GM12878 (cell line): ENCODE data around the gene MBD2. TPM values are rescaled to one million over a fixed set of nuclear protein-coding genes. Genes with fewer than 3 reads are reported as not detected.

ENCODE experiments used
- ATAC-seq: fragments of 200-7000 bp; cut with Tn5 transposase; 3 replicates; pipeline ENCODE4 v1.9.1; 2020; ENCODE audit warnings: mild to moderate bottlenecking, moderate library complexity
- BruUV-seq: library from RNA; stranded (reverse); fragments of 400-500 nt; replicated peaks from 2 replicates; lab custom pipeline; 2021; lab: Mats Ljungman, UMichigan
- CTCF ChIA-PET: fragments of 300-600 bp; sonication (Branson Sonifier 250); formaldehyde crosslinking; extraction: SDS; loops from one replicate; lab custom pipeline; 2021; ENCODE audit warnings: inconsistent platforms; lab: Yijun Ruan, JAX
- POLR2A ChIA-PET: fragments of 350-600 bp; formaldehyde crosslinking; extraction: SDS; loops from one replicate; lab custom pipeline; 2021; ENCODE audit warnings: inconsistent platforms; lab: Charles Lee
- RAD21 ChIA-PET: fragments of 300-600 bp; sonication (Branson Sonifier 250); formaldehyde crosslinking; loops from one replicate; lab custom pipeline; 2023; ENCODE audit warnings: antibody characterized with exemption; ENCODE audit not compliant: unreplicated experiment; lab: Charles Lee
- SMC1A ChIA-PET: fragments of 300-600 bp; sonication (Branson Sonifier 250); formaldehyde crosslinking; loops from one replicate; lab custom pipeline; 2023; ENCODE audit not compliant: unreplicated experiment, uncharacterized antibody; lab: Charles Lee
- DNase-seq: peaks from one replicate; pipeline ENCODE4 v3.0.0-alpha.2; 2011; ENCODE audit warnings: low read depth, low spot score
- FAIRE-seq: peaks from 3 replicates; lab custom pipeline; 2011; peaks lifted over from hg19 to GRCh38; lab: Jason Lieb, UNC
- H2AFZ ChIP-seq: 2 replicates; pipeline ENCODE4 v1.6.0; 2011; ENCODE audit warnings: low read depth, low read length, control low read depth; ENCODE audit not compliant: control insufficient read depth
- H3K27ac ChIP-seq: 2 replicates; pipeline ENCODE4 v1.5.1; 2011; ENCODE audit warnings: control low read depth; ENCODE audit not compliant: control insufficient read depth, insufficient read depth
- H3K27me3 ChIP-seq, 2 experiments: replicated peaks in 1 of 2; 2 replicates each; pipeline versions ENCODE4 v1.6.0 to v1.6.1; 2011; ENCODE audit warnings: low read length in 1 of 2; ENCODE audit not compliant: control insufficient read depth in 2 of 2, insufficient read depth in 2 of 2
- H3K36me3 ChIP-seq, 2 experiments: 2 replicates each; pipeline ENCODE4 v1.5.1; 2011; ENCODE audit warnings: low read length in 1 of 2; ENCODE audit not compliant: control insufficient read depth in 2 of 2, insufficient read depth in 2 of 2
- H3K4me1 ChIP-seq: 2 replicates; pipeline ENCODE4 v1.6.1; 2011; ENCODE audit warnings: mild to moderate bottlenecking, low read length, moderate library complexity, mixed read lengths; ENCODE audit not compliant: control insufficient read depth, insufficient read depth
- H3K4me2 ChIP-seq: 2 replicates; pipeline ENCODE4 v1.6.0; 2011; ENCODE audit warnings: control low read depth; ENCODE audit not compliant: control insufficient read depth, insufficient read depth
- H3K4me3 ChIP-seq: fragments of 200-600 bp; sonication (generic); 2 replicates; pipeline ENCODE4 v1.5.1; 2016
- H3K79me2 ChIP-seq: 2 replicates; pipeline ENCODE4 v1.6.0; 2011; ENCODE audit warnings: low read length; ENCODE audit not compliant: control insufficient read depth, insufficient read depth
- H3K9ac ChIP-seq: 2 replicates; pipeline ENCODE4 v1.8.0; 2011; ENCODE audit warnings: low read length, control low read depth, mixed read lengths; ENCODE audit not compliant: control insufficient read depth, insufficient read depth
- H3K9me3 ChIP-seq: replicated peaks from 3 replicates; pipeline ENCODE4 v1.5.1; 2011; ENCODE audit warnings: mild to moderate bottlenecking, low read length; ENCODE audit not compliant: control insufficient read depth, insufficient read depth
- H4K20me1 ChIP-seq: 2 replicates; pipeline ENCODE4 v1.6.0; 2011; ENCODE audit not compliant: control insufficient read depth, insufficient read depth
- BCLAF1 ChIP-seq: fragments of 450-650 bp; IDR thresholded peaks from 2 replicates; pipeline ENCODE4 v1.6.1; 2017; ENCODE audit warnings: antibody characterized with exemption, mild to moderate bottlenecking, moderate library complexity
- CREB1 ChIP-seq: IDR thresholded peaks from 2 replicates; pipeline ENCODE4 v1.6.1; 2012; ENCODE audit warnings: low read depth, mild to moderate bottlenecking, inconsistent platforms
- ESRRA ChIP-seq: IDR thresholded peaks from 2 replicates; pipeline ENCODE4 v1.6.1; 2012; ENCODE audit warnings: mild to moderate bottlenecking, low read length, improper control_type of control experiment
- MYC ChIP-seq: IDR thresholded peaks from 2 replicates; pipeline ENCODE4 v1.6.1; 2011; ENCODE audit warnings: mild to moderate bottlenecking, low read length, moderate library complexity, inconsistent platforms; ENCODE audit not compliant: insufficient read depth, insufficient replicate concordance, insufficient read length, severe bottlenecking
- RAD21 ChIP-seq: IDR thresholded peaks from 2 replicates; pipeline ENCODE4 v1.6.1; 2011; ENCODE audit warnings: mild to moderate bottlenecking, low read depth, low read length, moderate library complexity; ENCODE audit not compliant: insufficient read depth
- SMAD1 ChIP-seq: fragments of 450-650 bp; IDR thresholded peaks from 2 replicates; pipeline ENCODE4 v1.6.1; 2018; ENCODE audit warnings: mild to moderate bottlenecking, low read depth; ENCODE audit not compliant: partially characterized antibody
- TCF3 ChIP-seq: IDR thresholded peaks from 2 replicates; pipeline ENCODE4 v1.6.1; 2012; ENCODE audit warnings: low read depth, mild to moderate bottlenecking, low read length, borderline replicate concordance; ENCODE audit not compliant: insufficient read depth
- YBX1 ChIP-seq: fragments of 450-650 bp; IDR thresholded peaks from 2 replicates; pipeline ENCODE4 v1.6.1; 2016; ENCODE audit warnings: antibody characterized with exemption
- ZBTB4 ChIP-seq: fragments of 450-650 bp; formaldehyde crosslinking; IDR thresholded peaks from 2 replicates; pipeline ENCODE4 v1.4.0; 2022; ENCODE audit warnings: mild to moderate bottlenecking, moderate library complexity
- ZNF207 ChIP-seq: fragments of 450-650 bp; IDR thresholded peaks from 2 replicates; pipeline ENCODE4 v1.6.1; 2014; ENCODE audit warnings: antibody characterized with exemption, mild to moderate bottlenecking, borderline replicate concordance
- ZNF622 ChIP-seq: fragments of 450-650 bp; IDR thresholded peaks from 2 replicates; pipeline ENCODE4 v1.6.1; 2017; ENCODE audit warnings: mild to moderate bottlenecking, inconsistent platforms
- WGBS: methylation state at CpG from one replicate; pipeline ENCODE4 v1.1.6; 2016; ENCODE audit warnings: low lambda C conversion rate; ENCODE audit not compliant: insufficient replicate concordance, insufficient coverage; ENCODE audit errors: missing lambda C conversion rate; 5-methylcytosine and 5-hydroxymethylcytosine counted together
- in situ Hi-C: fragments of 300-500 bp; cut with MboI; formaldehyde crosslinking; loops from 9 replicates; pipeline ENCODE4 v1.14.3; 2018; ENCODE audit warnings: mixed read lengths
- intact Hi-C: fragments of 100-400 bp; cut with micrococcal nuclease; formaldehyde crosslinking; loops from one replicate; pipeline ENCODE4 v1.14.2; 2022; ENCODE audit not compliant: unreplicated experiment
- polyA plus RNA-seq, 11 experiments: library from polyadenylated mRNA; depleted of rRNA in 4 of 11; unstranded in 6 of 11; stranded (reverse) in 5 of 11; fragments of >200 nt; fragmentation: Nextera tagmentation in 4 of 11; fragmentation: Illumina TruSeq in 1 of 11; extraction: Ambion mirVana in 4 of 11; extraction: Trizol in 1 of 11; gene quantifications; 1 replicate in 1 of 11; 2 replicates in 10 of 11; pipeline versions ENCODE4 v1.2.1 to v1.2.3, GENCODE V29; 2011 to 2016; ENCODE audit warnings: inconsistent platforms in 2 of 11, missing spikeins in 2 of 11, low read depth in 1 of 11
- total RNA-seq, 4 experiments: library from RNA; depleted of rRNA in 3 of 4; stranded (reverse); fragments of >200 nt in 3 of 4; fragmentation: Illumina TruSeq in 1 of 4; extraction: Trizol in 1 of 4; gene quantifications; 2 replicates each; pipeline versions ENCODE4 v1.2.1 to v1.2.3, GENCODE V29; 2013 to 2021

The MBD2 gene
- total and polyA plus RNA-seq, 10 of the 15 experiments (the other 5 are each of a cell fraction or from before 2014, with no cell fraction given) = 24.1 to 276 (median 57.9) TPM

GRCh38 chr18:54155412-54155811 is 69.1 kb downstream of the MBD2 start (continued):
- TF ChIP-seq MYC = no peak
- no peak for TF ChIP-seq ESRRA
- TF ChIP-seq ZNF622 = no peak
- no peak for TF ChIP-seq RAD21
- TF ChIP-seq BCLAF1 = no peak
- TF ChIP-seq CREB1 = no peak

- Histone ChIP-seq H3K27me3 (no peaks in the 10 kb centered on the region), H3K79me2 (no peaks in the 10 kb centered on the region), H3K4me3 (no peak overlapping the region), H3K4me1 (peaks cover 11% of the 10 kb centered on the region), H4K20me1 (no peaks in the 10 kb centered on the region; the same call in 1 of the 2 replicates), H3K9ac (no peak overlapping the region), H3K9me3 (no peaks in the 10 kb centered on the region; the same call in 2 of the 3 replicates), H3K4me2 (no peak overlapping the region), H3K27ac (no peak overlapping the region), H2AFZ (no peak overlapping the region), H3K36me3 (peaks cover 21 to 43% of the 10 kb centered on the region in 2 experiments)
- no peak for FAIRE-seq
- ChIA-PET POLR2A (no interaction called here), CTCF (no interaction called here), SMC1A (no interaction called here), RAD21 (no interaction called here)
- 96% methylated on average over 4 of the region's 4 CpGs for WGBS
- intact Hi-C loops (no loop called here), in situ Hi-C loops (no loop called here)
- ATAC-seq = no peak
- TF ChIP-seq ZNF207 (no peak), YBX1 (no peak), SMAD1 (no peak), ESRRA (no peak), ZBTB4 (CRISPR knock-in tag) (no peak), TCF3 (no peak), RAD21 (no peak)
- no peak for DNase-seq
- no TSS peak for BruUV-seq
These were observed 70.2 kb downstream of the MBD2 start for GRCh38 chr18:54154231-54154630.
